ENCODE results near the gene ZNF24.

The ZNF24 gene

DNA sequence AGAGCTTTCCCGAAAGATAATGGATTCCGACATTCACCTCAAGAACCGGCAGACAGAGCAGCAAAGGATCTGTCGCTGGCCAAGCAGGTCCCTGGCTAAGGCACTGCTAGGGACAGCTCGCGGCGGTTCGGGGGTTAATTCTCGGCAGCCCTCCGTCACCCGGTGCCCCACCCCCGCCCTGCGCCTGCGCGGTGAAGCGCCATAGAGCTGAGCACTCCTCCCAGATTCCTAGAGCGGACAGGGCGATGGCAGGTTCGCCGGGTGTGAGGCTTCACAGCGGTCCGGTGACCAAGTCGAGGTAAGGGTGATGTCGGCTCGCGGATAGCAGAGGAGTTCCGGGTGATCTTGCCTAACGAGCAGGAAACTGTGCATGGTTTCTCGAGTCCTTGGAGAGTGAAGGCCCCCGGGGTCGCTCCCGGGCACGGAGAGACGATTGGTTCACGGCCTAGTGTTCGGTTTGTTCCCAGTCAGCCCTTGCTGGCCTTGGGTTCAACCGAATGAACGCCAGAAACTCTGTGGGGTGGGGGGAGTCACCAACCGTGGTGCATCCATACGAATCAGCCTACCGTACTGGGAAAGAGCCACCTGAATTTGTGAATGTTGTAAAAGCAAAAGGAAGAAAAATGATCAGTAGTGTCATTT lies 54.0 kb downstream of the ZNF24 start, which contains the start of gene ZSCAN30:
Gene ZSCAN30, minus strand, starts transcription at position 136 of the 642 bp plus-strand sequence. CDS start 25,877 bp downstream, outside the sequence.
- DNase-seq, result peak; percentile 75

DNA sequence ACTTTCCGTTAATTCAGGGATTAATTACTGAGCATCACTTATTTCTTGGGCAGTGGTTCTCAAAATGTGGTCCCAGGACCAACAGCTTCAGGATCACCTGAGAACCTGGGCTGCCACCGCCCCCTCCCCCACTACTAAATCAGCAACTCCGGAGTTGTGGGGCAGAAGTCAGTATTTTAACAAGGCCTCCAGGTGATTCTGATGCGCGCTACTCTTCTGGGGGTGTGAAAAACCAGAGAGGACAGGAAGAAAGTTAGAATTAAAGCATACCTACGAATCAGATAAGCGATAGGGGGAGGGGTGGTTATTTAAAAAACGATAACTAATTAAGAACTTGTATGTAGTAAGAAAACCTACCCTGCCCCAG lies 54.5 kb downstream of the ZNF24 start:
- DNase-seq, result no peak

DNA sequence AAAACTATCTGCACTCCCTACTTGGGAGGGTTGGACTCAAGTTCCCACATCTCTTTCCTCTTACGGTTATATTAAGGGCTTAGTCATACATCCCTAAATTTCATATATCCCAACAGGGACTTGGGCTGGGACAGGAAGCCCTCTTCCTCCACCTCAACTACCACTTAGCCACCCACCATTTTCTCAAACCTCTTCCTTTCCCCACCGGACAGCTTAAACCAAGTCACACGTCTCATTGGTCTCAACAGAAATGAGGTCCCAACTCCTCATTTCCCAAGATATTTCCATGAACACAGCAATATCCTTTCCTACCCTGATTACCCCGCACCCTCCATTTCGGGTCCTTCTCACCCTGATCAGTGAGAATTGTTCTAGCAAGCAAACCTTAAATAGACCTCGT lies 54.9 kb downstream of the ZNF24 start:
- DNase-seq, result no peak

DNA sequence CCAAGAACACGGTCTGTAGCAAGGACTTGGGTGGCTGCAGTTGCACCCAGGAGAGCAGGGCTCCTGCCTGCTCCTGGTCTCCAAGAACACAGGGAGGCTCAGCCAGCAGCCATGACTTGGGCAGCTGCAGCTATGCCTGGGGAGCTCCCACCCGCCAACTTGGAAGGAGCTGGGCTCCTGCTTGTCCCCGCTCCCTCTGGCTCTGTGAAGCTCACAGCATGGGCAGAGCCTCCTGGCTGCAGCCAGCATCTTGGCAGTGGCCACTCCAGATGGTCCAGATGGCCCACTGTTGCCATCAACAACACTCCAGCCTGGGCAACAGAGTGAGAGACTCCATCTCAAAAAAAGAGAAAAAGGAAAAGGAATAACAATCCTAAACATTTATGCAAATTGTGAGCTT lies 59.4 kb downstream of the ZNF24 start:
- DNase-seq, result no peak

DNA sequence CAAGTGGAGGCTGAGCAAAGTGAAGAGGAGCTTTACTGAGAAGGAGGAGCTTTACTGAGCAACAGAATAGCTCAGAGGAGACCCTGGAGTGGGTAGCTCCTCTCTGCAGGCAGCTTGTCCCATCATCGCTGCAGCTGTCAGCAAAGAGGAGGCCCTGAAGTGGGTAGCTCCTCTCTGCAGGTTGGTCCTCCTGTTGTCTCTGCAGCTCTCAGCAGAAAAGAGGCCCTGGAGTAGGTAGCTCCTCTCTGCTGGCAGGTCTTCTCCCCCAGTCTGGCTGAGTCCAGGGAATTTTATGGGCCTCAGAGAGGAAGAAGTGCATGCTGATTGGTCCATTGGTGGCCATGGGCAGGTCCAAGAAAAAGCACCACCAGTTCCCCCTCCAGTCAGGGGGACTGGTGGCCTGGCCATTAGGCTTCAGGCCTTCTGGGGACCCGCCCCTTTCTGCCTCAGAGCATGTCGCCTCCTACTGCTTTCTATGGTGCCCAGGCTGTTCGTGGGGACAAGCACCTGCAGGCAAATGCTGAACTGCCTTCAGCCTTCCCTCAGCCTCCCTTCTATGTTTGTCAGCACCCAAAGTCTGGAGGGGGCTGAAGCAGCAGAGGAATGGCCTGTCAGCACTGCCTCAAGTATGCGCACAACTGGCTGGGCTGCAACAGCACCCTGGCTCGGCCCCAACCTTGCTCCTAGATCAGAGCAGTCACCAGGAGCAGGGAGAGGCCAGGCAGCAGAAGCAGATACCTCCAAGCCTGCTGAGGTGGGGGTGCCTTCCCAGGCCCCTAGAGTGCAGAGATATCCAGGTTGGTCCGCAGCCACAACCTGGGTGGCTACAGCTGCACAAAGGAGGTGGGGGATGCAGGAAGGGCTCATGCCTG lies 60.1 kb downstream of the ZNF24 start:
- DNase-seq, result no peak

DNA sequence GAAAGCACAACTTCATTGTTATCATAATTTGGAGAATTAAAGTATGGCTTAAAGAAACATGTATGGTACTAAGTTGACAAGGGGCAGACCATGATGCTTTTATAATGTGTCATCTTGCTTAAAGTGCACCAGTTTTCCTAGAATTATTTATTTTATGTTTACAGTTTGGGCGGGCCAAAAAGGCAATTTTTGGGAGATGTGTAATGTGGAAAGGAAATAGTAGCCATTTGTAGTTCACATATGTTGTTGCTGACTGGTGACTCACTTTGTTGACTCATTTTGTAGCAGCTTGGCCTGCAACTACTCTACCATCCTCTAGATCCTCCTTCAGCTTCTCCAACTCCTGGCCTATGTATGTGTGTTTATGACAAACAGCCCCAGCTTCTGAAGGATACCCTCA lies 61.9 kb downstream of the ZNF24 start:
- no peak for DNase-seq

Measured in NCI-H1436 treated with DMSO at 0.1 percent for 48 hours (cell line).